Peyer's patch (tissue), 4 donors: Measurements from ENCODE around the gene SOX1.

Experiments
- CTCF ChIP-seq, 6 experiments: fragments of 450-650 bp in 4 of 6; fragments of 200-600 bp in 2 of 6; sonication (generic) in 1 of 6; IDR thresholded peaks; one replicate each; pipeline ENCODE4 v1.5.1; 2017 to 2019; ENCODE audit warnings: antibody characterized with exemption in 6 of 6, mild to moderate bottlenecking in 3 of 6, moderate library complexity in 1 of 6
- POLR2A ChIP-seq, 2 donors: fragments of 450-650 bp; IDR thresholded peaks; one replicate each; pipeline ENCODE4 v1.5.1; 2017; ENCODE audit warnings: antibody characterized with exemption in 2 of 2, mild to moderate bottlenecking in 2 of 2, moderate library complexity in 2 of 2

DNA sequence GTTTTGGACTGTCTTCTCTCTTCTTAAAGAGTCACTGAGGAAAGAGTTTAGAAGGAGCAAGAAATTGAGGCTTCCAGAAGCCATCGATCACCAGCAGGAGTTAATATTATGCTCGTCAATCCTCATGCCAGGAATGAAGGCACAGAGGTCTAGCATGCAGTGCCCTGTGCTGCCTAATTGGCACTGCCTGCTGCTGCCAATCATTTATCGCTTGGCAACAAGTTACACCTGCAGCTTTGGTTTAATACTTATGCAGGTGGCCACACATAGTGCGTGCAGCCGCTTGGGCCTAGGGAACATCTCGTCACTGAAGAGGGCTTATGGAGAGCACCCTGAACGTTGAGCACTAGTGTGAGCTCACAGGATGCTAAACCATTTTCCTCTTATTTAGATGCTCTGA lies 2.7 kb upstream of the SOX1 start:
- no peak for TF ChIP-seq CTCF (IDR thresholded peaks at IDR 0.05)
- TF ChIP-seq POLR2A (IDR thresholded peaks at IDR 0.05) = no peak
